ENCODE measurements around the gene TUBB2A. TPM values are rescaled to one million over a fixed set of nuclear protein-coding genes. Genes with fewer than 3 reads are reported as not detected.
A peak's percentile ranks its signal among the peaks of the same experiment; 100 is the strongest.

The TUBB2A gene
- total RNA-seq, 2 experiments from 2014 or later: 24.8 to 42.1 TPM

- no TSS peak for BruUV-seq (replicated peaks)
- H3K4me2 ChIP-seq (ENCODE audit: low read length): no peak overlapping the region
- peaks cover 34% of the 10 kb centered on the region for H3K4me1 ChIP-seq (ENCODE audit: insufficient read depth, low read length, poor library complexity, severe bottlenecking)
- no peak overlapping the region for H3K27ac ChIP-seq (ENCODE audit: low read depth, low read length, poor library complexity, severe bottlenecking)
- no peaks in the 10 kb centered on the region for H3K9me2 ChIP-seq (ENCODE audit: insufficient read depth, low read length)
- H3K4me3 ChIP-seq (ENCODE audit: low read depth, low read length, poor library complexity, severe bottlenecking): no peak overlapping the region
- no peaks in the 10 kb centered on the region for H3K36me3 ChIP-seq (ENCODE audit: insufficient read depth, low read length)
- H2AFZ ChIP-seq (ENCODE audit: low read length): no peak overlapping the region
- H3K9me3 ChIP-seq (ENCODE audit: low read length): no peaks in the 10 kb centered on the region
- ChIA-PET POLR2A (no interaction called here), CTCF (ENCODE audit: unreplicated experiment) (no interaction called here)
- no peak for TF ChIP-seq CTCF (conservative IDR thresholded peaks at IDR 0.05; ENCODE audit: low read length)
- H4K20me1 ChIP-seq (ENCODE audit: insufficient read depth, low read length): no peaks in the 10 kb centered on the region
- intact Hi-C loops (cut with micrococcal nuclease; ENCODE audit: unreplicated experiment): loop anchor here (10.0 kb wide), 1 partner anchor 232 kb away; no protein-coding TSS in a partner anchor
- no peaks in the 10 kb centered on the region for H3K79me2 ChIP-seq (ENCODE audit: insufficient read depth, low read depth, low read length)
- DNase-seq (ENCODE audit: low spot score): no peak
These were observed 34.5 kb downstream of the TUBB2A start for GRCh38 chr6:3122823-3123182.

- POLR2A ChIA-PET: no interaction called here
- Histone ChIP-seq H3K4me1 (ENCODE audit: insufficient read depth, low read length, poor library complexity, severe bottlenecking) (peaks cover 37% of the 10 kb centered on the region), H3K79me2 (ENCODE audit: insufficient read depth, low read depth, low read length) (no peaks in the 10 kb centered on the region), H3K9me2 (ENCODE audit: insufficient read depth, low read length) (no peaks in the 10 kb centered on the region), H3K9me3 (ENCODE audit: low read length) (no peaks in the 10 kb centered on the region), H3K36me3 (ENCODE audit: insufficient read depth, low read length) (no peaks in the 10 kb centered on the region), H3K27ac (ENCODE audit: low read depth, low read length, poor library complexity, severe bottlenecking) (no peak overlapping the region), H4K20me1 (ENCODE audit: insufficient read depth, low read length) (no peaks in the 10 kb centered on the region), H2AFZ (ENCODE audit: low read length) (no peak overlapping the region), H3K4me3 (ENCODE audit: low read depth, low read length, poor library complexity, severe bottlenecking) (no peak overlapping the region), H3K4me2 (ENCODE audit: low read length) (no peak overlapping the region)
- intact Hi-C loops (cut with micrococcal nuclease; ENCODE audit: unreplicated experiment): loop anchor here (10.0 kb wide), 1 partner anchor 234 kb away; no protein-coding TSS in a partner anchor
- TF ChIP-seq CTCF (conservative IDR thresholded peaks at IDR 0.05; ENCODE audit: low read length) (no peak), EZH2phosphoT487 (IDR thresholded peaks at IDR 0.05; ENCODE audit: borderline replicate concordance, low read depth, low read length) (no peak)
- no peak for DNase-seq (ENCODE audit: low spot score)
- CTCF ChIA-PET (ENCODE audit: unreplicated experiment): no interaction called here
- no TSS peak for BruUV-seq (replicated peaks)
These were observed 36.6 kb downstream of the TUBB2A start for GRCh38 chr6:3120765-3121089.

DNA sequence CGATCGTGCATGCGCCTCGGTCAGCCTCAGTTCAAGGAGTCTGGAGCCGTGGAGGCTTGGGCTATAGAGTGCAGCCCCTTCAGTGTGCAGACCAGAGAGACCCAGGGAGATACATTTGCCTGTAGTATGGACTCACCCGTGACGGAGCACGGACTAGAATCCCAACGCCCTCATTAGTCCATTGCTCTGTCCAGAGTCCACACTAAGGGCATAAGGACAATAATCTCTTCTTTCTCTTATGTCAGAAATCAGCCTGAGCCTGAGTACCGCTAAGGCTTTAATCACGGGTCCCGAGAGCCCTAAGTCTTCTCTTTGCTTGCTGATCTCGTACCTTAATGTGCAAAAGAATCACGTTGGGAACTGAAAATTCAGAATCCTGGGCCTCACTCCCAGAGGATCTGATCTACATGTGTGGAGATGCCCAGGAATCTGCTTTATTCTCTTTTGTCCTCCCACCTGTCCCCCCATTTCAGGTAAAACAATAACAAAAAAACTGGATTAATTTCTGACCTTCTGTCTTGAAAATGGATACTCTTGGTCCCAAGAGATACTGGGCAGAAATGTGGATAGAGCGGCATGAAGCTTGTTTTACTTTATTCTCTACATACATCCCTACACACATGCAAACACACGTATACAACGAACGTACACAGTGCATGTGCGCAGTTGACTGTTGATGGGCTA is 38.2 kb downstream of the TUBB2A start:
- TF ChIP-seq CTCF (conservative IDR thresholded peaks at IDR 0.05; ENCODE audit: low read length): no peak
- no peak for TF ChIP-seq EZH2phosphoT487 (IDR thresholded peaks at IDR 0.05; ENCODE audit: borderline replicate concordance, low read depth, low read length)
- intact Hi-C loops (cut with micrococcal nuclease; ENCODE audit: unreplicated experiment): loop anchor here (2.0 kb wide), 1 partner anchor 120 kb away; the partner anchor contains the start of gene NQO2
- ChIA-PET POLR2A (interaction anchor here (0.6 to 2.4 kb wide), 7 partner anchors 32 to 1673 kb away, joined by 3 to 13 read pairs (median 4); no protein-coding TSS in a partner anchor), CTCF (ENCODE audit: unreplicated experiment) (interaction anchor here (0.5 to 0.8 kb wide), 2 partner anchors 43 to 128 kb away, joined by 3 read pairs; no protein-coding TSS in a partner anchor)
- TSS peak; percentile 51 for BruUV-seq (replicated peaks)
- Histone ChIP-seq H3K36me3 (ENCODE audit: insufficient read depth, low read length) (0 out of 2 replicates have a peak, but pooled peaks cover 3% of the 10 kb centered on the region), H3K79me2 (ENCODE audit: insufficient read depth, low read depth, low read length) (no peaks in the 10 kb centered on the region), H3K27ac (ENCODE audit: low read depth, low read length, poor library complexity, severe bottlenecking) (no peak overlapping the region), H3K9me3 (ENCODE audit: low read length) (no peaks in the 10 kb centered on the region), H3K4me3 (ENCODE audit: low read depth, low read length, poor library complexity, severe bottlenecking) (peak overlapping the region; percentile 81), H3K4me1 (ENCODE audit: insufficient read depth, low read length, poor library complexity, severe bottlenecking) (peaks cover 22% of the 10 kb centered on the region), H2AFZ (ENCODE audit: low read length) (peak overlapping the region; percentile 47), H3K9me2 (ENCODE audit: insufficient read depth, low read length) (no peaks in the 10 kb centered on the region), H3K4me2 (ENCODE audit: low read length) (peak overlapping the region; percentile 95), H4K20me1 (ENCODE audit: insufficient read depth, low read length) (no peaks in the 10 kb centered on the region)
- DNase-seq (ENCODE audit: low spot score): no peak

Data from OCI-LY7 (cell line).